PC-3 (cell line): ENCODE data around the gene IFFO2. TPM values are rescaled to one million over a fixed set of nuclear protein-coding genes. Genes with fewer than 3 reads are reported as not detected.
A peak's percentile ranks its signal among the peaks of the same experiment; 100 is the strongest.

ENCODE experiments used
- ATAC-seq: fragments of 200-7000 bp; cut with Tn5 transposase; 2 replicates; pipeline ENCODE4 v1.9.1; 2020; ENCODE audit warnings: mild to moderate bottlenecking, moderate library complexity
- BruUV-seq: library from RNA; stranded (reverse); fragments of 400-500 nt; replicated peaks from 2 replicates; lab custom pipeline; 2021; lab: Mats Ljungman, UMichigan
- CTCF ChIA-PET: fragments of 300-600 bp; sonication (Branson Sonifier 250); formaldehyde crosslinking; loops from one replicate; lab custom pipeline; 2022; ENCODE audit warnings: antibody characterized with exemption; lab: Charles Lee
- POLR2A ChIA-PET: fragments of 300-600 bp; sonication (Branson Sonifier 250); formaldehyde crosslinking; loops from one replicate; lab custom pipeline; 2022; ENCODE audit warnings: antibody characterized with exemption; ENCODE audit not compliant: unreplicated experiment; lab: Charles Lee
- DNase-seq: peaks from one replicate; pipeline ENCODE4 v3.0.0-alpha.2; 2015
- H2AFZ ChIP-seq: fragments of 300-600 bp; sonication (generic); 2 replicates; pipeline ENCODE4 v1.6.0; 2016; ENCODE audit warnings: antibody characterized with exemption, low read length
- H3F3A ChIP-seq: fragments of 300-600 bp; sonication (generic); one replicate; pipeline ENCODE4 v1.6.0; 2017; ENCODE audit warnings: antibody characterized with exemption, low read length, control low read depth, mild to moderate bottlenecking; ENCODE audit not compliant: unreplicated experiment
- H3K27ac ChIP-seq: fragments of 300-600 bp; sonication (generic); 2 replicates; pipeline ENCODE4 v1.5.1; 2016; ENCODE audit warnings: mild to moderate bottlenecking, low read length
- H3K27me3 ChIP-seq: fragments of 300-600 bp; sonication (generic); 2 replicates; pipeline ENCODE4 v1.6.1; 2016; ENCODE audit warnings: low read length, mixed read lengths
- H3K36me3 ChIP-seq: fragments of 300-600 bp; sonication (generic); 2 replicates; pipeline ENCODE4 v1.6.1; 2016; ENCODE audit warnings: low read depth, mixed run types, low read length, mixed read lengths
- H3K4me1 ChIP-seq: fragments of 300-600 bp; sonication (generic); 2 replicates; pipeline ENCODE4 v1.5.1; 2016; ENCODE audit warnings: low read length; ENCODE audit not compliant: insufficient read depth
- H3K4me2 ChIP-seq: fragments of 300-600 bp; sonication (generic); 2 replicates; pipeline ENCODE4 v1.6.0; 2016; ENCODE audit warnings: low read length
- H3K4me3 ChIP-seq: fragments of 300-600 bp; sonication (generic); 2 replicates; pipeline ENCODE4 v1.5.1; 2016; ENCODE audit warnings: mild to moderate bottlenecking, low read length, mixed read lengths
- H3K79me2 ChIP-seq: fragments of 300-600 bp; sonication (generic); 2 replicates; pipeline ENCODE4 v1.6.1; 2017; ENCODE audit warnings: low read length, mixed read lengths
- H3K9ac ChIP-seq: fragments of 300-600 bp; sonication (generic); 2 replicates; pipeline ENCODE4 v1.6.0; 2016; ENCODE audit warnings: mild to moderate bottlenecking, low read length
- H3K9me2 ChIP-seq: fragments of 300-600 bp; sonication (generic); replicated peaks from 2 replicates; pipeline ENCODE4 v1.6.1; 2016; ENCODE audit warnings: mixed run types, low read length, mixed read lengths
- H3K9me3 ChIP-seq: fragments of 300-600 bp; sonication (generic); 2 replicates; pipeline ENCODE4 v1.6.1; 2016; ENCODE audit warnings: low read length, mixed read lengths
- H4K20me1 ChIP-seq: fragments of 300-600 bp; sonication (generic); 2 replicates; pipeline ENCODE4 v1.6.1; 2016; ENCODE audit warnings: low read length, mixed read lengths
- EZH2 ChIP-seq: fragments of 300-600 bp; sonication (generic); IDR thresholded peaks from one replicate; pipeline ENCODE4 v1.6.1; 2017; ENCODE audit warnings: antibody characterized with exemption, mild to moderate bottlenecking, low read length; ENCODE audit not compliant: unreplicated experiment
- EZH2phosphoT487 ChIP-seq: fragments of 300-600 bp; sonication (generic); IDR thresholded peaks from 2 replicates; pipeline ENCODE4 v1.6.1; 2018; ENCODE audit warnings: mild to moderate bottlenecking, antibody characterized with exemption, low read length, borderline replicate concordance
- intact Hi-C: fragments of 100-400 bp; cut with micrococcal nuclease; formaldehyde crosslinking; loops from 2 replicates; pipeline ENCODE4 v1.9.0; 2023
- total RNA-seq: library from RNA; depleted of rRNA; stranded (reverse); fragments of >200 nt; gene quantifications from 2 replicates; pipeline ENCODE4 v1.2.3, GENCODE V29; 2014
- TF ChIP-seq, protein P1 (sequence below): fragments of 300-600 bp; sonication (generic); conservative IDR thresholded peaks from 2 replicates; pipeline ENCODE4 v1.5.1; 2017; ENCODE audit warnings: antibody characterized with exemption, low read depth, mild to moderate bottlenecking, low read length

IFFO2 gene
- total RNA-seq, 1 experiment from 2014 or later = 30.7 TPM

DNA sequence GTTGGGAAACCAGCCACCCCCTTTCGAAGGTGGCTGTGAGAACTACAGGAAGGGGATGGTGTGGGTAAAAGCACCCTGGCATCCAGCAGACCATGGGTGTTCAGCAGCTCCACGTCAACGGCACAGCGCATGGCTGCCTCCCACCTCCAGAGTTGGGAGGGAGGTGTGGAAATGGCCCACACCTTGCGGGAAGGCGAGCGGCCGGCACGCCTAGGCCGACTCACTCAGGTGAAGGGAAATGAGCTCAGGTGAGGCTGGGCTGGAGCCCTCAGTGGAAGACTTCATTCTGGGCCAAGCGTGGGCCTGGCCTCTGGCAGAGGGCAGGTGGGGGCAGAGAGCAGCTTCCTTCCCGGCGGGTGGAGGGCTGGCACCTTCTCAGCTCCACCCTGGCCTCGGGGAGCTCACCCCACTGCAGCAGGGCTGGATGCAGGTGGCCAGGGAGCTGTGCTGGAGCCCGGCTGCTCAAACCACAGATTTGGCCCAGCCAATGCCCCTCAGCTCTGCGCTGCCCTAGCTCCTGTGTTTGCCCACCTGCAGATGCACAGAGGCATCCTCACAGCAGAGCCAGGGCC lies 29.3 kb downstream of the IFFO2 start:
- H3K4me2 ChIP-seq = peak overlapping the region; percentile 73
- no peak for TF ChIP-seq EZH2
- TF ChIP-seq, protein P1, sequence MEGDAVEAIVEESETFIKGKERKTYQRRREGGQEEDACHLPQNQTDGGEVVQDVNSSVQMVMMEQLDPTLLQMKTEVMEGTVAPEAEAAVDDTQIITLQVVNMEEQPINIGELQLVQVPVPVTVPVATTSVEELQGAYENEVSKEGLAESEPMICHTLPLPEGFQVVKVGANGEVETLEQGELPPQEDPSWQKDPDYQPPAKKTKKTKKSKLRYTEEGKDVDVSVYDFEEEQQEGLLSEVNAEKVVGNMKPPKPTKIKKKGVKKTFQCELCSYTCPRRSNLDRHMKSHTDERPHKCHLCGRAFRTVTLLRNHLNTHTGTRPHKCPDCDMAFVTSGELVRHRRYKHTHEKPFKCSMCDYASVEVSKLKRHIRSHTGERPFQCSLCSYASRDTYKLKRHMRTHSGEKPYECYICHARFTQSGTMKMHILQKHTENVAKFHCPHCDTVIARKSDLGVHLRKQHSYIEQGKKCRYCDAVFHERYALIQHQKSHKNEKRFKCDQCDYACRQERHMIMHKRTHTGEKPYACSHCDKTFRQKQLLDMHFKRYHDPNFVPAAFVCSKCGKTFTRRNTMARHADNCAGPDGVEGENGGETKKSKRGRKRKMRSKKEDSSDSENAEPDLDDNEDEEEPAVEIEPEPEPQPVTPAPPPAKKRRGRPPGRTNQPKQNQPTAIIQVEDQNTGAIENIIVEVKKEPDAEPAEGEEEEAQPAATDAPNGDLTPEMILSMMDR = no peak
- TF ChIP-seq EZH2phosphoT487 = no peak
- H3F3A ChIP-seq = no peaks in the 10 kb centered on the region
- peaks cover 82% of the 10 kb centered on the region for H3K4me1 ChIP-seq
- H3K9ac ChIP-seq = peak overlapping the region; percentile 93
- BruUV-seq = TSS peak; percentile 90
- peaks cover 83% of the 10 kb centered on the region for H3K79me2 ChIP-seq
- H3K27ac ChIP-seq = peak overlapping the region; percentile 100
- peak overlapping the region; percentile 34; the same call in 1 of the 2 replicates for H3K4me3 ChIP-seq
- DNase-seq (peak; percentile 49), ATAC-seq (peak; percentile 34)
- no peaks in the 10 kb centered on the region for H3K27me3 ChIP-seq
- POLR2A ChIA-PET = interaction anchor here (0.6 kb wide), 1 partner anchor 1488 kb away, joined by 4 read pairs; the partner anchor contains the start of gene RCC2
- no peaks in the 10 kb centered on the region for H3K9me2 ChIP-seq
- CTCF ChIA-PET = interaction anchor here (0.6 to 1.0 kb wide), 5 partner anchors 11 to 83 kb away, joined by 3 to 10 read pairs (median 4); no protein-coding TSS in a partner anchor
- H4K20me1 ChIP-seq = no peaks in the 10 kb centered on the region
- no peaks in the 10 kb centered on the region for H3K36me3 ChIP-seq
- H3K9me3 ChIP-seq = no peaks in the 10 kb centered on the region
- intact Hi-C loops = no loop called here
- H2AFZ ChIP-seq = 0 out of 2 replicates have a peak overlapping the region, but pooled peaks have one; percentile 23

DNA sequence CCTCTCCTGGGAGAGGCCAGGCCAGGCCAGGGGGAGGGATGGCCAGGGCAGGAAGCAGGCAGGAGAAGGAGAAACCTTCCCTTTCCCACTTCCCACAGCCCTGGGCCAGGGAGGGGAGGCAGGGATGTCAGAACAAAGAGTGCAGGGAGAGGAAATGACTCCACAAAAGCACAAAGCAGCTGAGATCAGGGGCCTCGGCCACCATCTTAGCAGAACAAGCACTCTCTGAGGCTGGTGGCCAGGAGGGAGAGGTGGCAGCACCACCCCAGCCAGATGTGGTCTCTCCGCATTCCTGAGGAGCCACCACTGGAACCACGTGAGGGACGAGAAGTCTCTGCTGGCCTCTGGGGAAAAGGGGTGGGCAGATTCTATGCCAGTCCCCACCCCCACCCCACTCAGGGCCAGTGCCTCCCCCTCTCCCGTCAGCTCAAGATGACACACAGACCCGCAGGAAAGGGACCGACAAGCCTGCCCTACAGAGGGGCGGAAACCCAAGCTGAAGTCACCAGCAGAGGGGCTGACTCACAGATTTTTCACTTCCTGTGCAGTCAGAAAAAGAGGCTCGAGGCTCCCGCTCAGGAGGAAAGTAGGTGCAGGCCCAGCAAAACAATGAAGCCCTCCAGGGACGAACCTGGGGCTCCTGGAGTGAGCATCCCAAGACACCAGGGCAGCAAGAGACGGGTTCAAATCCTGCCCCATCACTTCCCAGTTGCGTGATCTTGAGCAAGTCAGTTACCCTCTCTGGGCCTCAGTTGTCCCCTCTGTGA lies 30.0 kb downstream of the IFFO2 start:
- Histone ChIP-seq H3K36me3 (no peaks in the 10 kb centered on the region), H4K20me1 (no peaks in the 10 kb centered on the region), H3K27ac (peak overlapping the region; percentile 100), H3K9ac (peak overlapping the region; percentile 93), H3F3A (no peaks in the 10 kb centered on the region), H3K79me2 (peaks cover 83% of the 10 kb centered on the region), H3K27me3 (no peaks in the 10 kb centered on the region), H3K4me1 (peaks cover 82% of the 10 kb centered on the region), H3K4me2 (peak overlapping the region; percentile 73), H3K9me3 (no peaks in the 10 kb centered on the region), H2AFZ (0 out of 2 replicates have a peak overlapping the region, but pooled peaks have one; percentile 23), H3K4me3 (peak overlapping the region; percentile 34; the same call in 1 of the 2 replicates), H3K9me2 (no peaks in the 10 kb centered on the region)
- ChIA-PET POLR2A (interaction anchor here (0.6 kb wide), 1 partner anchor 1487 kb away, joined by 4 read pairs; the partner anchor contains the start of gene RCC2), CTCF (interaction anchor here (0.6 to 1.0 kb wide), 4 partner anchors 13 to 84 kb away, joined by 3 to 10 read pairs (median 4); partner anchors contain the start of gene IFFO2)
- ATAC-seq (peak; percentile 70), DNase-seq (peak; percentile 96)
- TF ChIP-seq, protein P1 = no peak
- no peak for TF ChIP-seq EZH2phosphoT487
- no peak for TF ChIP-seq EZH2
- no TSS peak for BruUV-seq
- intact Hi-C loops = loop anchor here (1.0 kb wide), 1 partner anchor 29 kb away; no protein-coding TSS in a partner anchor
